Pancreas (tissue), 10 donors: ENCODE measurements around the gene GPS2. TPM values are rescaled to one million over a fixed set of nuclear protein-coding genes. Genes with fewer than 3 reads are reported as not detected.

Experiments
- ATAC-seq, 4 donors: fragments of 200-7000 bp; cut with Tn5 transposase; one replicate each; pipeline versions ENCODE4 v1.8.0 to v1.9.1; 2020; ENCODE audit warnings: mild to moderate bottlenecking in 4 of 4, moderate library complexity in 4 of 4
- DNase-seq, 6 donors: peaks; one replicate each; pipeline ENCODE4 v3.0.0-alpha.2; 2020
- FAIRE-seq: peaks from 2 replicates; lab custom pipeline; 2012; peaks lifted over from hg19 to GRCh38; lab: Jason Lieb, UNC
- H3K27ac ChIP-seq, 4 donors: fragments of 200-600 bp; sonication (generic); 1 replicate in 3 of 4; 2 replicates in 1 of 4; pipeline versions ENCODE4 v1.5.0 to v1.8.0; 2020
- H3K27me3 ChIP-seq, 4 donors: fragments of 200-600 bp; one replicate each; pipeline ENCODE4 v1.8.0; 2021
- H3K36me3 ChIP-seq, 3 donors: fragments of 200-600 bp; sonication (generic) in 1 of 3; one replicate each; pipeline versions ENCODE4 v1.5.0 to v1.8.0; 2020 to 2021
- H3K4me1 ChIP-seq, 3 donors: fragments of 200-600 bp; one replicate each; pipeline ENCODE4 v1.8.0; 2021
- H3K4me3 ChIP-seq, 4 donors: fragments of 200-600 bp; sonication (generic) in 2 of 4; one replicate each; pipeline versions ENCODE4 v1.5.0 to v1.8.0; 2020 to 2021
- H3K9me3 ChIP-seq, 4 donors: fragments of 200-600 bp; one replicate each; pipeline ENCODE4 v1.8.0; 2021
- WGBS, 2 donors: extraction: QIAGEN DNeasy Blood & Tissue Kit; methylation state at CpG; one replicate each; pipeline ENCODE4 v1.1.7; 2013; 5-methylcytosine and 5-hydroxymethylcytosine counted together
- intact Hi-C, 3 donors: fragments of 100-400 bp; cut with DNase I; formaldehyde crosslinking; loops; one replicate each; pipeline versions ENCODE4 v1.11.1 to v1.14.2; 2022
- polyA plus RNA-seq, 2 donors: library from polyadenylated mRNA; stranded (reverse); fragments of 200-250 nt; gene quantifications; one replicate each; pipeline ENCODE4 v1.2.3, GENCODE V29; 2013
- total RNA-seq, 6 donors: library from RNA; stranded (reverse); fragmentation: NEBNext Ultra II Directional in 4 of 6; extraction: Animal tissue kit (Norgen Biotek cat#: 25700) in 4 of 6; gene quantifications; one replicate each; pipeline versions ENCODE4 v1.2.1 to v1.2.4, GENCODE V29; 2021 to 2023
- TF ChIP-seq, protein P1 (sequence below), 4 donors: fragments of 200-600 bp; sonication (generic) in 3 of 4; IDR thresholded peaks; one replicate each; pipeline versions ENCODE4 v1.5.0 to v1.8.0; 2021; ENCODE audit warnings: antibody characterized with exemption in 4 of 4
- donor health status: healthy with polysubstance abuse.
- donor health status: DM: no; HTN: no; CAD: no; lungs with moderate emphysema.
- donor health status: DM: no; HTN: no; CAD: no.
- donor health status: control.
- donor health status: control.
- donor health status: Bipolar disorder and iron deficiency.
- donor health status: DM: yes; HTN: yes; CAD: no.
- donor health status: DM: no; HTN: no; CAD: no.
- donor health status: DM: no; HTN: no; CAD: no.
- donor health status: DM: yes; HTN: yes; CAD: no.

Gene GPS2
- total and polyA plus RNA-seq, 8 donors = 22.1 to 101 (median 30.6) TPM

DNA sequence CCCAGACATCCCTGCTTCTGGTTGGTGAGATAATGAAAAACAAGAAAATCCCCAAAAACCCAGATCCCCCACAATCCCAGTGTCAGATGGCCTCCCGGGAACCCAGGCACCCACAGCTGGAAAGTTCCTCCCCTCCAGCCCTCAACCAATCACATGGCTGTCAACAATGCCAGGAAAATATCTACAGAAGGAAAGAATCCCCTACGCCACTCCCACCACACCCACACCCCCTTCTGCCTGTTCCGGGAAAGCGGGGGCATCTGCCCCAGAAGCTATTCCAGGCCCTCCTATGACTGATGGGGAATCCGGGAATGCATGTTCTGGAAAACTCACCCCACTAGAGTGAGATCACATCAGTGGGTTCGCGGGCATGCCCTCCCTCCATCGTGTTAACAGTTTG is 41.6 kb upstream of the GPS2 start:
- Histone ChIP-seq H3K36me3 (no peaks in the 10 kb centered on the region), H3K4me1 (peaks cover 0 to 12% (median 8%) of the 10 kb centered on the region in 3 donors), H3K27ac (no peak overlapping the region), H3K27me3 (no peaks in the 10 kb centered on the region), H3K9me3 (no peaks in the 10 kb centered on the region), H3K4me3 (no peak overlapping the region)
- TF ChIP-seq, protein P1, sequence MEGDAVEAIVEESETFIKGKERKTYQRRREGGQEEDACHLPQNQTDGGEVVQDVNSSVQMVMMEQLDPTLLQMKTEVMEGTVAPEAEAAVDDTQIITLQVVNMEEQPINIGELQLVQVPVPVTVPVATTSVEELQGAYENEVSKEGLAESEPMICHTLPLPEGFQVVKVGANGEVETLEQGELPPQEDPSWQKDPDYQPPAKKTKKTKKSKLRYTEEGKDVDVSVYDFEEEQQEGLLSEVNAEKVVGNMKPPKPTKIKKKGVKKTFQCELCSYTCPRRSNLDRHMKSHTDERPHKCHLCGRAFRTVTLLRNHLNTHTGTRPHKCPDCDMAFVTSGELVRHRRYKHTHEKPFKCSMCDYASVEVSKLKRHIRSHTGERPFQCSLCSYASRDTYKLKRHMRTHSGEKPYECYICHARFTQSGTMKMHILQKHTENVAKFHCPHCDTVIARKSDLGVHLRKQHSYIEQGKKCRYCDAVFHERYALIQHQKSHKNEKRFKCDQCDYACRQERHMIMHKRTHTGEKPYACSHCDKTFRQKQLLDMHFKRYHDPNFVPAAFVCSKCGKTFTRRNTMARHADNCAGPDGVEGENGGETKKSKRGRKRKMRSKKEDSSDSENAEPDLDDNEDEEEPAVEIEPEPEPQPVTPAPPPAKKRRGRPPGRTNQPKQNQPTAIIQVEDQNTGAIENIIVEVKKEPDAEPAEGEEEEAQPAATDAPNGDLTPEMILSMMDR (IDR thresholded peaks at IDR 0.05) = no peak
- FAIRE-seq (no peak), DNase-seq (no peak), ATAC-seq (no peak)
- intact Hi-C loops = loop anchor here in 2 of 3 donors (10.0 kb wide), 3 partner anchors 78 to 228 kb away; partner anchors contain the start of genes FGF11 (in 2 of the 2), TMEM102 (in 2 of the 2), MPDU1 (in 1 of the 2) and TNFSF13 (in 1 of the 2)
- 59 to 64% methylated on average over 8 of the region's 8 CpGs for WGBS, 2 donors

DNA sequence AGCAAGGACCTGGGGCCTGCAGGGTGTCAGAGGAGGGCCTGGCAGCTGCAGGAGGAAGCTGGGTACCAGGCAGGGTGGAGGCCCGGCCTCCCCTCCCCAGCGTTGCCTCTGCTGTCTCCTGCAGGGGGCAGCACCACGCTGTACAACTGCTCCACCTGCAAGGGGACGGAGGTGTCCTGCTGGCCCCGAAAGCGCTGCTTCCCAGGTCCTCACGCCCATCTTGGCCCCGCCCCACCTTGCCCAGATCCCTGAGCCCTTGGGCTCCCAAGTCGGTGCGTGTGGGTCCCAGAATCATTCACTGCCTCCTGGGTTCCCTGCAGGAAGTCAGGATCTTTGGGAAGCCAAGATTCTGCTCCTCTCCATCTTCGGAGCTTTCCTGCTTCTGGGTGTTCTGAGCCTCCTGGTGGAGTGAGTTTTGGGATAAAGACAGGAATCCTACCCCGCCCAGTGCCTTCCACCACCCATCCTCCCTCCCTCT is 41.0 kb upstream of the GPS2 start:
- TF ChIP-seq, protein P1 (IDR thresholded peaks at IDR 0.05) = peak; percentile 62 to 88 (median 80)
- Histone ChIP-seq H3K4me1 (peaks cover 0 to 12% (median 8%) of the 10 kb centered on the region in 3 donors), H3K27me3 (no peaks in the 10 kb centered on the region), H3K9me3 (no peaks in the 10 kb centered on the region), H3K36me3 (no peaks in the 10 kb centered on the region), H3K27ac (no peak overlapping the region), H3K4me3 (no peak overlapping the region)
- ATAC-seq (peak; percentile 21 to 61 (median 54)), DNase-seq (peak; percentile 75 to 93 (median 88)), FAIRE-seq (no peak)
- intact Hi-C loops = loop anchor here in 2 of 3 donors (10.0 kb wide), 3 partner anchors 79 to 229 kb away; partner anchors contain the start of genes FGF11 (in 2 of the 2), TMEM102 (in 2 of the 2), MPDU1 (in 1 of the 2) and TNFSF13 (in 1 of the 2)
- WGBS, 2 donors = 6% methylated on average over 12 of the region's 12 CpGs

DNA sequence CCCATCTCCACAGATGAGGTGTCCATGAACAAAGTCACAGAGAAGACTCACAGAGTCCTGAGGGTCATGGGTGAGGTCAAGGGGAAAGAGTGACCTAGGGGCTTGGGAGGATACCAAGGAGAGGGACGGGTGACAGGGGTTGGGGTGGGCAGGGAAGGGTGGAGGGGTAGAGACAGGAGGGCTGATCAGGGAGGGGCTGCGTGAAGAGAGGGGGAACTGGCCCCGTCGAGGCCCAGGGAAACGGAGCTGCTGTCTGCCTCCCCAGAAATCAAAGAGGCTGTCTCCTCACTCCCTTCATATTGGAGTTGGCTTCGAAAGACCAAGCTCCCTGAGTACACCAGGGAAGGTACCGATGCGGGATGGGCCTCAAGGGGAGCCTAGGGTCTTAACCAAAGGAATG is 40.4 kb upstream of the GPS2 start:
- Histone ChIP-seq H3K9me3 (no peaks in the 10 kb centered on the region), H3K27me3 (no peaks in the 10 kb centered on the region), H3K27ac (no peak overlapping the region), H3K4me1 (peaks cover 0 to 14% (median 8%) of the 10 kb centered on the region in 3 donors), H3K4me3 (no peak overlapping the region), H3K36me3 (no peaks in the 10 kb centered on the region)
- TF ChIP-seq, protein P1 (IDR thresholded peaks at IDR 0.05) = no peak
- DNase-seq (no peak), ATAC-seq (no peak), FAIRE-seq (no peak)
- WGBS, 2 donors = 71 to 77% methylated on average over 8 of the region's 8 CpGs
- intact Hi-C loops = loop anchor here in 2 of 3 donors (10.0 kb wide), 3 partner anchors 79 to 229 kb away; partner anchors contain the start of genes FGF11 (in 2 of the 2), TMEM102 (in 2 of the 2), MPDU1 (in 1 of the 2) and TNFSF13 (in 1 of the 2)

DNA sequence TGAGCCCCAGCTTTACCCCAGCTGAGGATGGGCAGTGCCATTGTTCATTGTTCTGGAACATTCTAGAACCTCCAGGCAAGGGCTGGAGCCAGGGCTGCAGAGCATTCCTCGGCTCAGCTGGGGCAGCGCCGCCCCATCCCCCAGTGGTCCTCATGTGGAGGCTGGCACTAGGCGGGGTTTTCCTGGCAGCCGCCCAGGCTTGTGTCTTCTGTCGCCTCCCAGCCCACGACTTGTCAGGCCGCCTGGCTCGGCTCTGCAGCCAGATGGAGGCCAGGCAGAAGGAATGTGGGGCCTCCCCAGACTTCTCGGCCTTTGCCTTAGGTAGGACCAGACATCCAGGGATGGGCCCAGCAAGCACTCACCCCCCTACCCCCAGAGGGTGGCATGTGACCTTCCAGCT is 39.9 kb upstream of the GPS2 start, which contains the start of gene TMEM95:
Gene TMEM95 (plus strand): TSS at position 104 of the 400 bp plus-strand sequence. CDS start 49 bp downstream, at position 153.
- FAIRE-seq = no peak
- peak in 4 of 6 donors; percentile 26 to 81 (median 52) for DNase-seq
- H3K27ac ChIP-seq = no peak within 1 kb of the TSS
- intact Hi-C loops = loop anchor here in 2 of 3 donors (10.0 kb wide), 3 partner anchors 80 to 230 kb away; partner anchors contain the start of genes FGF11 (in 2 of the 2), TMEM102 (in 2 of the 2), MPDU1 (in 1 of the 2) and TNFSF13 (in 1 of the 2)
- H3K36me3 ChIP-seq = no peaks in the 10 kb centered on the region
- H3K4me3 ChIP-seq = no peak within 1 kb of the TSS
- WGBS, 2 donors = 54 to 55% methylated on average over 10 of the region's 10 CpGs
- TF ChIP-seq, protein P1 (IDR thresholded peaks at IDR 0.05) = no peak
- ATAC-seq = no peak
- H3K27me3 ChIP-seq = no peaks in the 10 kb centered on the region
- peaks cover under 1 to 19% (median 8%) of the 10 kb centered on the region in 3 donors for H3K4me1 ChIP-seq
- no peaks in the 10 kb centered on the region for H3K9me3 ChIP-seq
